Measurements from ENCODE around the gene CPD.

GRCh38 chr17:30372755-30373154, 6.0 kb upstream of the CPD start:
- no peak for TF ChIP-seq EZH2 (IDR thresholded peaks at IDR 0.05)
- no peak for TF ChIP-seq POLR2AphosphoS5 (IDR thresholded peaks at IDR 0.05; ENCODE audit: borderline replicate concordance, low read depth, low read length)

Data from SK-N-MC (cell line).